ENCODE data around the gene GHRHR. TPM values are rescaled to one million over a fixed set of nuclear protein-coding genes. Genes with fewer than 3 reads are reported as not detected.

Gene GHRHR
- total and polyA plus RNA-seq, 2 of the 4 experiments (the other 2 are of a cell fraction), result not detected

- H3K23ac ChIP-seq (ENCODE audit: low read depth, low read length), result no peak overlapping the region
- H2AK9ac ChIP-seq (replicated peaks; ENCODE audit: low read depth, low read length, poor library complexity), result no peak overlapping the region
- H4K8ac ChIP-seq (ENCODE audit: low read depth in 2 of 2, low read length in 2 of 2), result no peak overlapping the region
- H2AFZ ChIP-seq (replicated peaks; ENCODE audit: low read length, poor library complexity), result no peak overlapping the region
- dilution Hi-C loops (cut with HindIII; ENCODE audit: low sequenced_read_pairs, unreplicated experiment) (no loop called here), intact Hi-C loops (cut with micrococcal nuclease) (no loop called here), in situ Hi-C loops (cut with MboI; ENCODE audit: low sequenced_read_pairs) (no loop called here)
- H3K9me1 ChIP-seq (ENCODE audit: insufficient read depth, low read length), result no peaks in the 10 kb centered on the region
- POLR2A ChIA-PET (ENCODE audit: unreplicated experiment), result no interaction called here
- H2BK120ac ChIP-seq (ENCODE audit: low read depth, low read length), result no peak overlapping the region
- TF ChIP-seq, protein P1, sequence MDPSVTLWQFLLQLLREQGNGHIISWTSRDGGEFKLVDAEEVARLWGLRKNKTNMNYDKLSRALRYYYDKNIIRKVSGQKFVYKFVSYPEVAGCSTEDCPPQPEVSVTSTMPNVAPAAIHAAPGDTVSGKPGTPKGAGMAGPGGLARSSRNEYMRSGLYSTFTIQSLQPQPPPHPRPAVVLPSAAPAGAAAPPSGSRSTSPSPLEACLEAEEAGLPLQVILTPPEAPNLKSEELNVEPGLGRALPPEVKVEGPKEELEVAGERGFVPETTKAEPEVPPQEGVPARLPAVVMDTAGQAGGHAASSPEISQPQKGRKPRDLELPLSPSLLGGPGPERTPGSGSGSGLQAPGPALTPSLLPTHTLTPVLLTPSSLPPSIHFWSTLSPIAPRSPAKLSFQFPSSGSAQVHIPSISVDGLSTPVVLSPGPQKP (IDR thresholded peaks at IDR 0.05; ENCODE audit: borderline replicate concordance, low read depth, low read length), result no peak
- no peak for TF ChIP-seq RFX5 (IDR thresholded peaks at IDR 0.05; ENCODE audit: low read depth, low read length)
- TF ChIP-seq FOS (IDR thresholded peaks at IDR 0.05; ENCODE audit: low read depth, low read length), result no peak
- no peak for TF ChIP-seq SMC3 (IDR thresholded peaks at IDR 0.05; ENCODE audit: low read depth, low read length)
- TF ChIP-seq, protein P2, sequence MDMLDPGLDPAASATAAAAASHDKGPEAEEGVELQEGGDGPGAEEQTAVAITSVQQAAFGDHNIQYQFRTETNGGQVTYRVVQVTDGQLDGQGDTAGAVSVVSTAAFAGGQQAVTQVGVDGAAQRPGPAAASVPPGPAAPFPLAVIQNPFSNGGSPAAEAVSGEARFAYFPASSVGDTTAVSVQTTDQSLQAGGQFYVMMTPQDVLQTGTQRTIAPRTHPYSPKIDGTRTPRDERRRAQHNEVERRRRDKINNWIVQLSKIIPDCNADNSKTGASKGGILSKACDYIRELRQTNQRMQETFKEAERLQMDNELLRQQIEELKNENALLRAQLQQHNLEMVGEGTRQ (IDR thresholded peaks at IDR 0.05; ENCODE audit: low read depth, low read length), result no peak
- TF ChIP-seq CEBPB (IDR thresholded peaks at IDR 0.05; ENCODE audit: low read depth, low read length), result no peak
- TF ChIP-seq MXI1 (IDR thresholded peaks at IDR 0.05; ENCODE audit: borderline replicate concordance, low read depth, low read length), result no peak
- no peak for TF ChIP-seq POLR2A (IDR thresholded peaks at IDR 0.05; ENCODE audit: low read depth, low read length)
- no peak for TF ChIP-seq NFE2L2 (IDR thresholded peaks at IDR 0.05; ENCODE audit: low read depth, low read length)
- TF ChIP-seq BHLHE40 (IDR thresholded peaks at IDR 0.05; ENCODE audit: low read depth, low read length), result no peak
- no peak for TF ChIP-seq CHD1 (IDR thresholded peaks at IDR 0.05; ENCODE audit: low read depth, low read length)
- no peak for TF ChIP-seq MAFK (IDR thresholded peaks at IDR 0.05; ENCODE audit: low read depth, low read length)
- TF ChIP-seq RAD21 (IDR thresholded peaks at IDR 0.05; ENCODE audit: low read length), result no peak
- no peak for TF ChIP-seq MAZ (IDR thresholded peaks at IDR 0.05; ENCODE audit: borderline replicate concordance, low read depth, low read length)
- no peak for TF ChIP-seq RCOR1 (IDR thresholded peaks at IDR 0.05; ENCODE audit: insufficient replicate concordance, low read length)
- H3K14ac ChIP-seq (replicated peaks; ENCODE audit: low read depth, low read length), result no peak overlapping the region
- H3K4me1 ChIP-seq (ENCODE audit: control insufficient read depth, insufficient read depth, low read length), result no peaks in the 10 kb centered on the region
- H2BK15ac ChIP-seq (ENCODE audit: low read depth, low read length), result no peak overlapping the region
- H3K4me3 ChIP-seq (ENCODE audit: insufficient read depth, low read depth, low read length), result no peak overlapping the region
- H3K56ac ChIP-seq (ENCODE audit: extremely low read depth, insufficient read depth, low read length), result no peak overlapping the region
- no TSS peak for BruUV-seq (replicated peaks)
- no peak overlapping the region for H4K5ac ChIP-seq (ENCODE audit: low read depth, low read length)
- H3K4ac ChIP-seq (ENCODE audit: low read depth, low read length), result no peak overlapping the region
- peaks cover 6% of the 10 kb centered on the region for H3K9me3 ChIP-seq (ENCODE audit: control insufficient read depth, insufficient read depth, low read length)
- no peaks in the 10 kb centered on the region for H3K36me3 ChIP-seq (ENCODE audit: control insufficient read depth, insufficient read depth, low read length)
- H3K18ac ChIP-seq (ENCODE audit: low read depth, low read length), result no peak overlapping the region
- H3K9ac ChIP-seq (ENCODE audit: low read depth, low read length), result no peak overlapping the region
- H3K27me3 ChIP-seq (ENCODE audit: control insufficient read depth, insufficient read depth, low read length), result peaks cover 9% of the 10 kb centered on the region
- H2AK5ac ChIP-seq (ENCODE audit: low read depth, low read length), result no peak overlapping the region
- no peak overlapping the region for H2BK5ac ChIP-seq (ENCODE audit: low read depth, low read length, poor library complexity, severe bottlenecking)
- no peaks in the 10 kb centered on the region for H3K79me1 ChIP-seq (ENCODE audit: low read depth in 1 of 2, low read length in 2 of 2)
- CTCF ChIA-PET, result interaction anchor here (1.3 kb wide), 1 partner anchor 11 kb away, joined by 3 read pairs; no protein-coding TSS in a partner anchor
- no peaks in the 10 kb centered on the region for H4K20me1 ChIP-seq (ENCODE audit: insufficient read depth, low read length)
- no peak overlapping the region for H4K91ac ChIP-seq (ENCODE audit: insufficient read depth, low read depth, low read length)
- ATAC-seq (ENCODE audit: low read depth) (no peak), DNase-seq (no peak)
- H3K4me2 ChIP-seq (ENCODE audit: low read depth, low read length), result no peak overlapping the region
- H2BK20ac ChIP-seq (ENCODE audit: low read depth, low read length), result no peak overlapping the region
- no peak overlapping the region for H3K27ac ChIP-seq (ENCODE audit: insufficient read depth, low read length)
- WGBS, 2 experiments (ENCODE audit: extremely low coverage in 2 of 2, insufficient read length in 1 of 2), result 80% methylated on average over 1 of the region's 3 CpGs; no CpG with 5 or more reads in 1 of the 2 experiments
Measured at GRCh38 chr7:30927559-30927958, 36.2 kb upstream of the GHRHR start.
